ENCODE results near the gene FLT1.

Gene FLT1

GRCh38 chr13:28376604-28377003, 118.3 kb downstream of the FLT1 start:
- no peak for TF ChIP-seq CTCF (IDR thresholded peaks at IDR 0.05; ENCODE audit: low read depth, low read length)
- Histone ChIP-seq H3K36me3 (no peaks in the 10 kb centered on the region), H3K9me3 (no peaks in the 10 kb centered on the region), H3K4me1 (peaks cover 19% of the 10 kb centered on the region), H3K4me3 (ENCODE audit: low read depth, low read length) (no peak overlapping the region), H3K27me3 (no peaks in the 10 kb centered on the region)
- no peak for DNase-seq

- DNase-seq = peak; percentile 52
- peaks cover 19% of the 10 kb centered on the region for H3K4me1 ChIP-seq
- H3K4me3 ChIP-seq (ENCODE audit: low read depth, low read length) = no peak overlapping the region
- H3K9me3 ChIP-seq = no peaks in the 10 kb centered on the region
- H3K36me3 ChIP-seq = no peaks in the 10 kb centered on the region
- H3K27me3 ChIP-seq = no peaks in the 10 kb centered on the region
- TF ChIP-seq CTCF (IDR thresholded peaks at IDR 0.05; ENCODE audit: low read depth, low read length) = no peak; the same call in 1 of the 2 replicates
These were observed 119.5 kb downstream of the FLT1 start for GRCh38 chr13:28375250-28375930.

- Histone ChIP-seq H3K27me3 (no peaks in the 10 kb centered on the region), H3K4me3 (ENCODE audit: low read depth, low read length) (no peak overlapping the region), H3K4me1 (peaks cover 19% of the 10 kb centered on the region), H3K36me3 (no peaks in the 10 kb centered on the region), H3K9me3 (no peaks in the 10 kb centered on the region)
- no peak for TF ChIP-seq CTCF (IDR thresholded peaks at IDR 0.05; ENCODE audit: low read depth, low read length)
- DNase-seq = no peak
These were observed 121.1 kb downstream of the FLT1 start for GRCh38 chr13:28373810-28374209.

- DNase-seq = no peak
- H3K36me3 ChIP-seq = no peaks in the 10 kb centered on the region
- peaks cover 9% of the 10 kb centered on the region for H3K4me1 ChIP-seq
- no peaks in the 10 kb centered on the region for H3K27me3 ChIP-seq
- no peaks in the 10 kb centered on the region for H3K9me3 ChIP-seq
- H3K4me3 ChIP-seq (ENCODE audit: low read depth, low read length) = no peak overlapping the region
- no peak for TF ChIP-seq CTCF (IDR thresholded peaks at IDR 0.05; ENCODE audit: low read depth, low read length)
These were observed 124.5 kb downstream of the FLT1 start for GRCh38 chr13:28370448-28370847.

DNA sequence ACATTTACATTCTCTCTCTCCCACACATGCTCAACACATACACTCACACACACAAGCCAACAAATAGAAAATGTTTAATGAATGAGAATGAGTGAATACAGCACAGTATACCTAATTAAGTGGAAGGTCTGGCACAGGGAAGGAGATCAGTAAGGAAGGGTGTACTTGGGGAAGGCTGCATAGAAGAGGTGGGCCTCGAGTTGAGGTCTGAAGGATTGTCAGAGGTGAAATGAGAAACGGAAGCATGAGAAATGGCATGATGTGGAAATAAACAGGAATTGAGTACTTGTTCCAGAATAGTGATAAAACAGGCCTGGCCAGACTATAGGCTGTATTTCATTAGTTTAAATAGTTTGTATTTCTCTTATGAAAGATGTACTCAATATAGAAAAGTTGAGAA, 136.2 kb downstream of the FLT1 start:
- TF ChIP-seq CTCF (IDR thresholded peaks at IDR 0.05; ENCODE audit: low read depth, low read length) = no peak
- Histone ChIP-seq H3K4me3 (ENCODE audit: low read depth, low read length) (no peak overlapping the region), H3K4me1 (no peaks in the 10 kb centered on the region; the same call in 1 of the 2 replicates), H3K9me3 (no peaks in the 10 kb centered on the region), H3K27me3 (no peaks in the 10 kb centered on the region), H3K36me3 (no peaks in the 10 kb centered on the region)
- no peak for DNase-seq

- Histone ChIP-seq H3K9me3 (no peaks in the 10 kb centered on the region), H3K27me3 (no peaks in the 10 kb centered on the region), H3K36me3 (no peaks in the 10 kb centered on the region), H3K4me3 (ENCODE audit: low read depth, low read length) (no peak overlapping the region), H3K4me1 (no peaks in the 10 kb centered on the region; the same call in 1 of the 2 replicates)
- no peak for DNase-seq
- TF ChIP-seq CTCF (IDR thresholded peaks at IDR 0.05; ENCODE audit: low read depth, low read length) = no peak
These were observed 137.0 kb downstream of the FLT1 start for GRCh38 chr13:28357911-28358433.
